Activated CD4-positive, alpha-beta T cell treated with anti-CD3 and anti-CD28 coated beads, Interleukin-2, amount 50 U/mL, for 1 hour (primary cell): ENCODE results near the gene NDRG2.
"Not testable (repeated sequence)": the region's sequence is repeated elsewhere in the genome, so short reads cannot be mapped to it uniquely, and the experiment has no call there.

Experiments used
- DNase-seq: peaks from one replicate; pipeline ENCODE4 v3.0.0-alpha.2; 2020

NDRG2 gene

GRCh38 chr14:21033133-21033698, 8.4 kb upstream of the NDRG2 start:
- DNase-seq: no peak

- no peak for DNase-seq
Observed at GRCh38 chr14:21032326-21033132, 7.7 kb upstream of the NDRG2 start.

GRCh38 chr14:21030531-21030930, 5.7 kb upstream of the NDRG2 start:
- DNase-seq: no peak

GRCh38 chr14:21029917-21030316, 5.1 kb upstream of the NDRG2 start, which contains the start of gene TPPP2:
TPPP2 (plus strand) TSS chr14:21030217; CDS start chr14:21030582, 365 bp downstream.
- DNase-seq: no peak

- no peak for DNase-seq
Observed at GRCh38 chr14:21026988-21027315, 2.1 kb upstream of the NDRG2 start.

- DNase-seq: no peak
Observed at GRCh38 chr14:21026274-21026987, 1.6 kb upstream of the NDRG2 start.

- no peak for DNase-seq
Observed at GRCh38 chr14:21025371-21026273, 761 bp upstream of the NDRG2 start.

- DNase-seq: peak; percentile 21
Observed at GRCh38 chr14:21023817-21024584, 860 bp downstream of the NDRG2 start.

GRCh38 chr14:21023174-21023573, 1.7 kb downstream of the NDRG2 start:
- no peak for DNase-seq

GRCh38 chr14:21022686-21023085, 2.2 kb downstream of the NDRG2 start:
- DNase-seq: no peak

- no peak for DNase-seq
Observed at GRCh38 chr14:21020977-21021545, 3.8 kb downstream of the NDRG2 start.

- no peak for DNase-seq
Observed at GRCh38 chr14:21019366-21019765, 5.5 kb downstream of the NDRG2 start.

GRCh38 chr14:21018781-21019180, 6.1 kb downstream of the NDRG2 start:
- DNase-seq: no peak

GRCh38 chr14:21018286-21018685, 6.6 kb downstream of the NDRG2 start:
- no peak for DNase-seq

GRCh38 chr14:21017528-21018245, 7.2 kb downstream of the NDRG2 start:
- no peak for DNase-seq

- no peak for DNase-seq
Observed at GRCh38 chr14:21016413-21017190, 8.3 kb downstream of the NDRG2 start.

- no peak for DNase-seq
Observed at GRCh38 chr14:21015312-21015711, 9.5 kb downstream of the NDRG2 start.

GRCh38 chr14:21014761-21015190, 10.1 kb downstream of the NDRG2 start:
- DNase-seq: peak; percentile 83

GRCh38 chr14:21011136-21011535, 13.7 kb downstream of the NDRG2 start:
- no peak for DNase-seq

- DNase-seq: not testable (repeated sequence)
Observed at GRCh38 chr14:21009721-21010120, 15.1 kb downstream of the NDRG2 start.
